Limb (tissue), 2 donors: Measurements from ENCODE around the gene LDAH.

ENCODE experiments used
- DNase-seq, 2 donors: peaks; one replicate each; pipeline ENCODE4 v3.0.0-alpha.2; 2016; ENCODE audit errors: extremely low spot score in 2 of 2

LDAH gene

DNA sequence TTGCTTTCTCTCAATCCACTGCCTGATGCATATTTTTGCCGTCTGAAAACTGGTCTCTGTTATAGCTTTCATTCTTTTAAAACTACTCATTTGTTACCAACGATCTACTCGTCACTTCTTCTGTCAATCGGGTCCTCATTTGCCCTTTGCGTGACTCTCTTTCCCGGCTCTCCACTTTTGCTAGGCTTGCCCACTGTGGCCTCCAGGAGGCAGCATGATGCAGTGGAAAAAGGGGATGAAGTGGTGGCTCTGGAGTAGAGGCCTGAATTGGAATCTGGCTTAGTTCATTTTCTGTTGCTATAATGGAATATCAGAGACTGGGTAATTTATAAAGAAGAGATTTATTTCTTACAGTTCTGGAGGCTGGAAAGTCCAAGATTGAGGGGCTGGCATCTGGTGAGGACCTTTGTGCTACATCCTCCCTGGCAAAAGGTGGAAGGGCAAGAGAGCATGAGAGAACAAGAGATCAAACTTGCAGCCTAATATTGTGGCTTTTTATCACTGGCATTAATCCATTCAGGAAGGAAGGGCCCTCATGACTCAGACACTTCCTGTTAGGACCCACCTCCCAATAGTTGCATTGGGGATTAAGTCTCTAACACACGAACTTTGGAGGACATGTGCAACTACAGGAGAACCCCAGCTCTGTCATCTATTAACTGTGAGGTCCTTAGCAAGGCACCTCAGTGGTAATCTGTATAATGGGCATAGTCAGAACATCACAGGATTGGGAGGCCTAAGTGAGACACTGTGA is 140.6 kb downstream of the LDAH start:
- no peak for DNase-seq

- DNase-seq = no peak
These were observed 142.0 kb downstream of the LDAH start for GRCh38 chr2:20680744-20681375.

DNA sequence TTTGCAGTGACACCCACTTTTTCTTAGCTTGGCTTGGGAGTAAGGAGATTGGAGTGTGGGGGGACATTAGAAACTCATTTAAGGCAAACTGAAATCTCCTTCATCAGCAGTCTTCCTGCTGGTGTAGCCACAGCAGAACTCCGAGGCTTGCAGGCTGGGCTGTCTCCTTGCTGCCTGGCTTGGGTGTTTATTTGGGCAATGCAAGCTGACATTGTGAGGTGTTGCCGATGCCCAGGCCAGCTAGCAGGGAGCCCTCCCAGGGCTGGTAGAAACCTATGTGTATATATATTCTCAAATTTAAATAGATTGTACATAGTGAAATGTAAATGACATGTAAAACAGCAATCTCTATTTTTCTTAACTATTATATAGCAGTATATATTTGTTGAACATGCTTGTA is 144.1 kb downstream of the LDAH start:
- DNase-seq = no peak

DNA sequence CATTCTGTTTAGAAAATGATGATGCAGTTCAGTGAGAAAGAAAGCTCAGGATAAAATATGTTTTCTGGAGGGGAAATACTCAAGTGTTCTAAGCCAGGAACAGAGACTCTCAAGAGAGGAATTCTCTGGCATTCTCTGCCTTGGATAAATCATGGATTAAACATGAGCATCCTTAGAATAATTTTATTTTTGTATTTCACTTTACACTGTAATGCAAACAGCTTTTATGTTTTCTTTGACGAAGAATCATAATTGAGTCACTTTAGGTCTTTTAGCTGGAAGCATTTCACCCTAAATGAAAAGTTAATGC is 144.9 kb downstream of the LDAH start:
- DNase-seq = no peak

DNA sequence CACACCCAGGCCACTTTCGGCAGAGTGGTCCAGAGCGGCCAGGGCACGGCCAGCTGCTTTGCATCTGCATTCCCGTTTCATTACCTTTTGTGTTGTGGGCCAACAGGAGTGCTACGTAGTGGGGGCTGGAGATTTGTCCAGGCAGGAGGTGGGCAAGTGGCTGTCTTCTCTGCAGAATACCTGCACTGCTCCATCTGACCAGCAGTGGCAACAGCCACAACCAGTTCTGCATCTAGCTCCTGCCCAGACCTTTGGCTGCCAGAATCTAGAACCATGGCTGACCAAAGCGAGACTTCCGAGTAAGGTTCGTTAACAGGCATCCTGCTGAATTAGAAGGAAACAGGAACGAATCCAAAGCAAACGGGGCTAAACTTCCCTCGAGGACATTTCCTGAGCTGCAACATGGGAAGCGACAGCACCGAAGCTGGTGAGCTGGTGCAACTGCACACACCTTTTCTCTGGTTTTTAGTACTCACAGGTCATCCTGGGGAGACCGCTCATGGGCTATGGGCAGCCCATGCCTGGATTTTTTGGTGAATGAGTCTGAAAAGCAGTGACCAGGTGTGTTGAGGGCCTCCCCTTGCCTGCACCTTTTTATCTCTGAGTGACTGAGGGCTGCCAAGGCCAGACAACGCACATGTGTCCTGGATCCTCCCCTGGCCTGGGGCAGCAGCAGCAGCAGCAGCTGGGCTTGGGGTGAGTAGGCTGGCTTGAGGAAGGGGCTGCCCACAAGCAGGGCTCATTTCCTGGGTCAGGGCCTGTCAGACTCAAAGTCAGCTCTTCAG is 145.4 kb downstream of the LDAH start:
- DNase-seq = no peak

GRCh38 chr2:20676353-20677215 is 146.3 kb downstream of the LDAH start:
- no peak for DNase-seq

DNA sequence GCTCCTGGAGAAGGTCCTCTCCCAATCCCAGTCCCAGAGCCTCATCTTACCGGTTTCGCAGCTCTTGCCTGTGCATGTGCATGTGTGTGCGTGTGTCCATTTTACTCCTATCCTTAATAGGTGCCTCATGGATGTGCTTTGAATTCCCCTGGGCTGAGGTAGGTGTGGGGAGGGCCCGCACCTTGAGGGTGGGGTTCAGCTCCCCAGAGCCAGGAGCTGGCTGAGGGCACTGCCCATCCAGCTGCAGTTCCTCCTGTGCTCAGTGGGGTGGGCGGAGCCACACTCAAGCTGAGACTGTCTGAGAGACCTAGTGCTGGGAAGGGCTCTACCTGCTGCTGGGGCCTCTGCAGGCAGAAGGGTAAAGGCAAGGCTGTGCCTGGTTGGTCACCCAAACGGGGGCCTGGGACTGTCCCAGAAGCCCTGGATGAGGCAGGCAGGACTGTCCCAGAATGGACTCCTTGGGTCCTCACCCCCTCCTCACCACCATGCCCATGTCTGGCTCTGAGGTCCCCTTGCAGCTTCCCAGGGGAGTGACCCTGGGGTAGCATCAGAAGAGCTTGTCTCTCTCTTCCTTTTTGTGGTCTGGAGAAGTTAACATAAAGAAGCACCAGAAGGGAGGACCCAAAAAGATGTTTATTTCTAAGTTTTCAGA is 147.1 kb downstream of the LDAH start:
- no peak for DNase-seq

GRCh38 chr2:20674974-20675679 is 147.8 kb downstream of the LDAH start:
- DNase-seq = no peak

DNA sequence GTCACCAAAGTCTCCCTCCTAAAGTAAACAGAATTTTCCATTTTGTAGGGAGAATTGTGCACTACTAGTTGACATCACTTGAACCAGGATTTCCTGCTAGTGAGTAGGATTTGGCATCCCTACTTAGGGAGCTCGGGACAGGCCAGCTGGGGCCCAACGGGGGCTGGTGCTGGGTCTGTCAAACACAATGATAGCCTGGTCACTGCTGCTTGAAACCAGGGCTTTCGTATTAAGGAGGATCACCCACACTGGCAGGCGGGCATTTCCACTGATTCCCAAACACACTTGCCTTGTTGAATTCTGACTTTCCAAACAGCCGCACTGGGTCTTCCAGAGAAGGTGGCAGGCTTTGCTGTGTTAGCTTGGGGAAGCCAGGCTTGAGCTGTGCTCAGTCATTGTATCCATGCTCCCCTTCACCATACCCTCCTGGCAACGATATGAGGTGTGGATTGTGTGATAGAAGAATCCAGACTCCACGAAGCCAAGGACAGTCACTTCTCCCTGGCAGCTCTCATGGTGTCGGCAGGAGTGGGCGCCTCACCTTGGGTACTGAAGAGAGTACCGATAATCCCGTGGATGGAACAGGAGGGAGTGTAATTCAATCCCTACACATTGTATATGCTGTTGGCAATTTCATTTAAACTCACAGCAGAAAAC is 148.5 kb downstream of the LDAH start:
- DNase-seq = no peak

- DNase-seq = no peak
These were observed 149.1 kb downstream of the LDAH start for GRCh38 chr2:20673686-20674308.

GRCh38 chr2:20672201-20672951 is 150.5 kb downstream of the LDAH start:
- no peak for DNase-seq

GRCh38 chr2:20671736-20672080 is 151.2 kb downstream of the LDAH start:
- no peak for DNase-seq

GRCh38 chr2:20671036-20671735 is 151.7 kb downstream of the LDAH start:
- DNase-seq = no peak

DNA sequence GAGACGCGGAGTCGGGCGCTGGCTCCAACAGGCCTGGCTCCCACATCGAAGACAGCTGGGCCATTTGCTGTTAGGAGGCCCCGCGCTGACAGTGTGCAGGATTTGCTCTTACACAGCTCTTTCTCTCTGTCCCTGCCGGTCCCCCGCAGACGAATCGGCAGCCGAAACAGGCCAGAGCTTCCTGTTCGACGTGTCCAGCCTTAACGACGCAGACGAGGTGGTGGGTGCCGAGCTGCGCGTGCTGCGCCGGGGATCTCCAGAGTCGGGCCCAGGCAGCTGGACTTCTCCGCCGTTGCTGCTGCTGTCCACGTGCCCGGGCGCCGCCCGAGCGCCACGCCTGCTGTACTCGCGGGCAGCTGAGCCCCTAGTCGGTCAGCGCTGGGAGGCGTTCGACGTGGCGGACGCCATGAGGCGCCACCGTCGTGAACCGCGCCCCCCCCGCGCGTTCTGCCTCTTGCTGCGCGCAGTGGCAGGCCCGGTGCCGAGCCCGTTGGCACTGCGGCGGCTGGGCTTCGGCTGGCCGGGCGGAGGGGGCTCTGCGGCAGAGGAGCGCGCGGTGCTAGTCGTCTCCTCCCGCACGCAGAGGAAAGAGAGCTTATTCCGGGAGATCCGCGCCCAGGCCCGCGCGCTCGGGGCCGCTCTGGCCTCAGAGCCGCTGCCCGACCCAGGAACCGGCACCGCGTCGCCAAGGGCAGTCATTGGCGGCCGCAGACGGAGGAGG is 152.4 kb downstream of the LDAH start:
- DNase-seq = no peak

DNA sequence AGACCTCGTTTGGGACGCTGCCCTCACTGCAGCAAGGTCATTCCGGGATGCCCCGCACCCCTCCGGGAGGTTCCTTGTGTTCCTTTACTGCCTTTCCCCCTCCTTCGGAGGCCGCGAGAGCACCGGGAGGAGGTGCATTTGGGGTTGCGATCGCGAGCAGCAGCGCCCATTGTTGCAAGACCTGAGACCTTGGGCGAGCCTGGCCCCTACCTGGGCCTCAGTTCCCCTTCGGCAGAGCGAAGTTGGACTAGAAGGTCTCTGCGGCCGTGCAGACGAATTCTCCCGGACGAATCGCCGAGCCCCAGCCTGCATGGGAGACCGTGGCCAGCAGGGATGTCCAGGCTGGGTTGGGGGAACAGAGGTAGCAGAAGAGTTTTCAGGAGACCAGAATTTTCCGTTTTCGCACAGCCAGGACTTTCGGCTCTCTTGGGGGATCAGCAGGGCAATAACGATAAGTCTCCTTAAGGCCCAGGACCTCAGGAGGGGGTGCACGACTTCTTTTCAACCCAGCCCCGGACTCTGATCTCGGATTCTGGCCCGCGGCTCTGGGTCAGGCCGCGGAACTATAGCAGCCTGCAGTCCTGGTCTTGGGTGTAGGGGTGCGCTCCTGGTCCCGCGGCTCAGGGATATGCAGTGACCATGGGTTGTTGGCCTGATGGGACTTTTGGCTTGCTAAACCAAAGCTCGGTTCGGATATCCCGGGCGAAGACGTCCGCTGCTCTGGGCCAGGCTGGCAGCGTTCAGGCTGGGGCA is 153.2 kb downstream of the LDAH start:
- no peak for DNase-seq

DNA sequence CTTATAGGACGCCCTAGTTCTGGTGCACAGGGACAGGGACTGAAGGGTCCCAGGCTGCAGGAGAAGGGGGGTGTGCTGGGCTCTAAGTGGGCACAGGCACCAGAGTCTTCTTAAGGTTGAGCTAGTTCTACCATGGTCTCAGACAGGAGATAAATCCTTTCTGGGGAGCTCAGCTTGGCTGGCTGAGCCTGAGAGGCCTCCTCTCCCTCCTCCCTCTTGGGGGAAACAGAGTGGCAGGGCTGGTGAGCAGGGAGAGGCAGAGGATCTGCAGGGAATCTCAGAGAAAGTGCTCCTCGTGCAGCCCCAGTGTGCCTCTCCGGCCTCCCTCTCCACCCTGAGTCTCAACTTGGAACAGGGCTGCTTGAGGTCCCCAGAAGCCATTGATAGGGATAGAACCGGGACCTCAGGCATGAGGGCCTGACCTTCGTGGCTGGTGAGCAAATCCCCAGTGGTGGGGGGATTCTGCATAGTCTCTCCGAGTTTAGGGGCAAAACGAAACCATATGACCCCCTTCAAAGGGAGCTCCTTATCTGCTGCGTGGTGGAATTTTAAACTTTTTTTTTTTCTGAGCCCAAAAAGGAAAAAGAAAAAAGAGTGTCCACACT is 153.9 kb downstream of the LDAH start:
- DNase-seq = no peak

- DNase-seq = no peak
These were observed 154.4 kb downstream of the LDAH start for GRCh38 chr2:20668451-20668850.
